CD14-positive monocyte (primary cell): Measurements from ENCODE around the gene DRGX. TPM values are rescaled to one million over a fixed set of nuclear protein-coding genes. Genes with fewer than 3 reads are reported as not detected.
A peak's percentile ranks its signal among the peaks of the same experiment; 100 is the strongest.

ENCODE experiments used
- DNase-seq, 3 donors: peaks; one replicate each; pipeline ENCODE4 v3.0.0-alpha.2; 2011 to 2022
- H2AFZ ChIP-seq: 2 replicates; pipeline ENCODE4 v1.6.0; 2012; ENCODE audit warnings: mild to moderate bottlenecking, low read depth, low read length, inconsistent platforms; ENCODE audit not compliant: insufficient read depth, poor library complexity, severe bottlenecking
- H3K27ac ChIP-seq, 2 donors: 1 replicate in 1 of 2; 2 replicates in 1 of 2; pipeline ENCODE4 v1.5.1; 2012 to 2013; ENCODE audit warnings: low read length in 2 of 2, control low read depth in 1 of 2, inconsistent platforms in 1 of 2, low read depth in 1 of 2, mild to moderate bottlenecking in 1 of 2
- H3K27me3 ChIP-seq, 2 donors: one replicate each; pipeline versions ENCODE4 v1.6.0 to v1.6.1; 2011 to 2013; ENCODE audit warnings: low read length in 2 of 2; ENCODE audit not compliant: control insufficient read depth in 2 of 2, insufficient read depth in 2 of 2
- H3K36me3 ChIP-seq, 2 donors: replicated peaks in 1 of 2; 1 replicate in 1 of 2; 2 replicates in 1 of 2; pipeline versions ENCODE4 v1.5.1 to v1.6.1; 2012 to 2013; ENCODE audit warnings: low read length in 2 of 2, control low read depth in 1 of 2, inconsistent platforms in 1 of 2, mild to moderate bottlenecking in 1 of 2; ENCODE audit not compliant: insufficient read depth in 2 of 2, control insufficient read depth in 1 of 2
- H3K4me1 ChIP-seq, 2 donors: 1 replicate in 1 of 2; 2 replicates in 1 of 2; pipeline versions ENCODE4 v1.5.1 to v1.6.1; 2012 to 2013; ENCODE audit warnings: low read length in 2 of 2, control low read depth in 1 of 2, inconsistent platforms in 1 of 2, mild to moderate bottlenecking in 1 of 2, moderate library complexity in 1 of 2; ENCODE audit not compliant: insufficient read depth in 2 of 2, control insufficient read depth in 1 of 2
- H3K4me2 ChIP-seq: replicated peaks from 2 replicates; pipeline ENCODE3; 2012; ENCODE audit warnings: low read length, moderate library complexity, mild to moderate bottlenecking; ENCODE audit not compliant: poor library complexity, severe bottlenecking; ENCODE audit errors: extremely low read depth
- H3K4me3 ChIP-seq, 3 experiments: fragments of 200-600 bp in 1 of 3; sonication (generic) in 1 of 3; replicated peaks in 1 of 3; 1 replicate in 2 of 3; 2 replicates in 1 of 3; pipeline ENCODE4 v1.5.1; 2011 to 2013; ENCODE audit warnings: low read length in 3 of 3, mild to moderate bottlenecking in 3 of 3, control low read depth in 2 of 3, low read depth in 2 of 3, inconsistent platforms in 1 of 3, moderate library complexity in 1 of 3
- H3K79me2 ChIP-seq: 2 replicates; pipeline ENCODE4 v1.6.0; 2012; ENCODE audit warnings: mild to moderate bottlenecking, control low read depth, inconsistent platforms, low read length, moderate library complexity; ENCODE audit not compliant: insufficient read depth
- H3K9ac ChIP-seq: 2 replicates; pipeline ENCODE4 v1.6.0; 2017; ENCODE audit warnings: low read length, mild to moderate bottlenecking; ENCODE audit not compliant: insufficient read depth, poor library complexity, severe bottlenecking
- H3K9me3 ChIP-seq, 2 donors: replicated peaks in 1 of 2; 1 replicate in 1 of 2; 2 replicates in 1 of 2; pipeline versions ENCODE4 v1.5.1 to v1.6.1; 2012 to 2013; ENCODE audit warnings: low read length in 2 of 2, control low read depth in 1 of 2; ENCODE audit not compliant: control insufficient read depth in 1 of 2, insufficient read depth in 1 of 2
- H4K20me1 ChIP-seq: 2 replicates; pipeline ENCODE4 v1.6.0; 2012; ENCODE audit warnings: mild to moderate bottlenecking, low read length, control low read depth, moderate library complexity; ENCODE audit not compliant: insufficient read depth
- H3K27ac Mint-ChIP-seq, 7 donors: one replicate each; pipeline ENCODE4 v1.8.0; 2020; ENCODE audit warnings: mild to moderate bottlenecking in 7 of 7, mixed read lengths in 7 of 7, moderate library complexity in 6 of 7, inconsistent platforms in 2 of 7
- H3K27me3 Mint-ChIP-seq, 3 donors: one replicate each; pipeline ENCODE4 v1.8.0; 2021 to 2022; ENCODE audit warnings: low read depth in 3 of 3, mild to moderate bottlenecking in 3 of 3, mixed read lengths in 3 of 3, moderate library complexity in 3 of 3, inconsistent platforms in 1 of 3
- H3K36me3 Mint-ChIP-seq, 2 donors: one replicate each; pipeline ENCODE4 v1.8.0; 2020; ENCODE audit warnings: mixed read lengths in 2 of 2, inconsistent platforms in 1 of 2, mild to moderate bottlenecking in 1 of 2
- H3K4me1 Mint-ChIP-seq: one replicate; pipeline ENCODE4 v1.8.0; 2020; ENCODE audit warnings: mild to moderate bottlenecking, mixed read lengths
- H3K4me3 Mint-ChIP-seq, 2 donors: one replicate each; pipeline ENCODE4 v1.8.0; 2020; ENCODE audit warnings: mild to moderate bottlenecking in 2 of 2, mixed read lengths in 2 of 2, moderate library complexity in 1 of 2
- H3K9me3 Mint-ChIP-seq, 7 donors: one replicate each; pipeline ENCODE4 v1.8.0; 2020 to 2022; ENCODE audit warnings: mixed read lengths in 7 of 7, mild to moderate bottlenecking in 6 of 7, moderate library complexity in 6 of 7, inconsistent platforms in 2 of 7
- CTCF ChIP-seq: fragments of 200-600 bp; IDR thresholded peaks from one replicate; pipeline ENCODE4 v1.8.0; 2022; ENCODE audit warnings: antibody characterized with exemption, mild to moderate bottlenecking
- WGBS: methylation state at CpG from one replicate; pipeline ENCODE4 v1.1.5; 2013; ENCODE audit warnings: missing lambda C conversion rate; ENCODE audit not compliant: insufficient coverage; 5-methylcytosine and 5-hydroxymethylcytosine counted together
- intact Hi-C, 2 donors: fragments of 100-400 bp; cut with micrococcal nuclease; formaldehyde crosslinking; loops; one replicate each; pipeline versions ENCODE4 v1.15.0 to v1.15.1; 2023
- polyA plus RNA-seq, 3 donors: library from polyadenylated mRNA; depleted of rRNA in 1 of 3; unstranded in 2 of 3; stranded (reverse) in 1 of 3; fragments of 300-500 nt in 2 of 3; fragments of >200 nt in 1 of 3; fragmentation: Illumina TruSeq in 2 of 3; gene quantifications; 1 replicate in 2 of 3; 2 replicates in 1 of 3; pipeline ENCODE4 v1.2.3, GENCODE V29; 2012 to 2021

DRGX gene
- polyA plus RNA-seq, 3 donors, result not detected

GRCh38 chr10:49334964-49335363, 60.9 kb downstream of the DRGX start:
- Histone ChIP-seq H3K4me3 (no peak overlapping the region), H3K9ac (no peak overlapping the region), H3K79me2 (no peaks in the 10 kb centered on the region), H2AFZ (no peak overlapping the region), H3K27me3 (no peaks in the 10 kb centered on the region), H3K27ac (no peak overlapping the region), H3K36me3 (no peaks in the 10 kb centered on the region), H4K20me1 (no peaks in the 10 kb centered on the region), H3K9me3 (peaks cover 0 to 3% of the 10 kb centered on the region in 2 donors), H3K4me1 (no peaks in the 10 kb centered on the region), H3K4me2 (no peak overlapping the region)
- no peaks in the 10 kb centered on the region for H3K36me3 Mint-ChIP-seq
- H3K4me1 Mint-ChIP-seq, result no peaks in the 10 kb centered on the region
- H3K4me3 Mint-ChIP-seq, result no peak overlapping the region
- intact Hi-C loops, result no loop called here
- H3K27me3 Mint-ChIP-seq, result peaks cover 3 to 15% (median 8%) of the 10 kb centered on the region in 3 donors
- no peak for TF ChIP-seq CTCF
- DNase-seq, result no peak
- peak overlapping the region in 1 of 7 donors; percentile 46 for H3K27ac Mint-ChIP-seq
- H3K9me3 Mint-ChIP-seq, result peaks cover 0 to 12% (median 6%) of the 10 kb centered on the region in 7 donors

GRCh38 chr10:49333192-49333591, 62.7 kb downstream of the DRGX start:
- intact Hi-C loops, result no loop called here
- 97% methylated on average over 5 of the region's 6 CpGs for WGBS
- Mint-ChIP-seq H3K4me3 (no peak overlapping the region), H3K4me1 (peaks cover 12% of the 10 kb centered on the region), H3K9me3 (peaks cover 0 to 12% (median 6%) of the 10 kb centered on the region in 7 donors), H3K27me3 (peaks cover 3 to 17% (median 8%) of the 10 kb centered on the region in 3 donors), H3K36me3 (no peaks in the 10 kb centered on the region), H3K27ac (peak overlapping the region in 1 of 7 donors; percentile 4)
- DNase-seq, result no peak
- Histone ChIP-seq H3K9ac (no peak overlapping the region), H2AFZ (no peak overlapping the region), H3K9me3 (peaks cover 0 to 3% of the 10 kb centered on the region in 2 donors), H3K4me2 (no peak overlapping the region), H3K79me2 (no peaks in the 10 kb centered on the region), H3K36me3 (no peaks in the 10 kb centered on the region), H3K27ac (no peak overlapping the region), H4K20me1 (no peaks in the 10 kb centered on the region), H3K27me3 (no peaks in the 10 kb centered on the region), H3K4me3 (no peak overlapping the region), H3K4me1 (peaks cover 10 to 13% of the 10 kb centered on the region in 2 donors)
- no peak for TF ChIP-seq CTCF
